Suprapubic skin (tissue), 4 donors: ENCODE results near the gene FIGN. TPM values are rescaled to one million over a fixed set of nuclear protein-coding genes. Genes with fewer than 3 reads are reported as not detected.

Experiments used
- DNase-seq, 2 donors: peaks; one replicate each; pipeline ENCODE4 v3.0.0-alpha.2; 2019; ENCODE audit warnings: low spot score in 2 of 2
- H3K27ac ChIP-seq: fragments of 200-600 bp; sonication (generic); one replicate; pipeline ENCODE4 v1.5.1; 2019
- H3K27me3 ChIP-seq: fragments of 200-600 bp; sonication (generic); one replicate; pipeline ENCODE4 v1.5.1; 2019
- H3K36me3 ChIP-seq: fragments of 200-600 bp; sonication (generic); one replicate; pipeline ENCODE4 v1.5.1; 2019
- H3K4me1 ChIP-seq: fragments of 200-600 bp; sonication (generic); one replicate; pipeline ENCODE4 v1.5.1; 2019
- H3K4me3 ChIP-seq: fragments of 200-600 bp; sonication (generic); one replicate; pipeline ENCODE4 v1.5.1; 2019; ENCODE audit warnings: mild to moderate bottlenecking
- H3K9me3 ChIP-seq: fragments of 200-600 bp; sonication (generic); one replicate; pipeline ENCODE4 v1.5.1; 2019
- CTCF ChIP-seq, 2 donors: fragments of 200-600 bp in 1 of 2; fragments of 450-650 bp in 1 of 2; sonication (generic) in 1 of 2; IDR thresholded peaks; one replicate each; pipeline ENCODE4 v1.5.1; 2016 to 2019; ENCODE audit warnings: antibody characterized with exemption in 2 of 2, mild to moderate bottlenecking in 1 of 2, moderate library complexity in 1 of 2
- EP300 ChIP-seq: sonication (generic); formaldehyde crosslinking; IDR thresholded peaks from one replicate; pipeline ENCODE4 v1.6.1; 2017; ENCODE audit warnings: antibody characterized with exemption
- POLR2A ChIP-seq, 2 donors: fragments of 450-650 bp; IDR thresholded peaks; one replicate each; pipeline ENCODE4 v1.6.1; 2017; ENCODE audit warnings: antibody characterized with exemption in 2 of 2, mild to moderate bottlenecking in 2 of 2, moderate library complexity in 2 of 2
- POLR2AphosphoS5 ChIP-seq, 3 donors: sonication (generic); formaldehyde crosslinking; IDR thresholded peaks; one replicate each; pipeline ENCODE4 v1.6.1; 2017; ENCODE audit warnings: antibody characterized with exemption in 3 of 3
- WGBS: methylation state at CpG from one replicate; pipeline ENCODE4 v1.1.5; 2018; 5-methylcytosine and 5-hydroxymethylcytosine counted together
- total RNA-seq, 4 donors: library from RNA; depleted of rRNA; stranded (reverse); fragments of >200 nt; gene quantifications; one replicate each; pipeline ENCODE4 v1.1.0, GENCODE V29; 2016

FIGN gene
- total RNA-seq, 4 donors from 2014 or later: 1.6 to 2.2 (median 1.9) TPM

- 5% methylated on average over 29 of the region's 54 CpGs for WGBS
- TF ChIP-seq CTCF (IDR thresholded peaks at IDR 0.05) (no peak), EP300 (no peak), POLR2A (IDR thresholded peaks at IDR 0.05) (no peak), POLR2AphosphoS5 (IDR thresholded peaks at IDR 0.05) (no peak)
- no peaks in the 10 kb centered on the region for H3K9me3 ChIP-seq
- peak overlapping the region; percentile 95 for H3K27ac ChIP-seq
- H3K27me3 ChIP-seq: peaks cover 24% of the 10 kb centered on the region
- peaks cover 7% of the 10 kb centered on the region for H3K4me1 ChIP-seq
- H3K36me3 ChIP-seq: no peaks in the 10 kb centered on the region
- peak overlapping the region; percentile 75 for H3K4me3 ChIP-seq
- DNase-seq: peak; percentile 63 to 82
These were observed 803 bp upstream of the FIGN start for GRCh38 chr2:163736433-163737189.

- peaks cover 24% of the 10 kb centered on the region for H3K27me3 ChIP-seq
- H3K9me3 ChIP-seq: no peaks in the 10 kb centered on the region
- peaks cover 7% of the 10 kb centered on the region for H3K4me1 ChIP-seq
- peak overlapping the region; percentile 95 for H3K27ac ChIP-seq
- no peak for TF ChIP-seq EP300
- no peaks in the 10 kb centered on the region for H3K36me3 ChIP-seq
- H3K4me3 ChIP-seq: peak overlapping the region; percentile 75
- DNase-seq: no peak
- 5% methylated on average over 16 of the region's 16 CpGs for WGBS
These were observed 725 bp downstream of the FIGN start for GRCh38 chr2:163734881-163735684.

- no peaks in the 10 kb centered on the region for H3K9me3 ChIP-seq
- peak overlapping the region; percentile 95 for H3K27ac ChIP-seq
- no peaks in the 10 kb centered on the region for H3K36me3 ChIP-seq
- H3K4me1 ChIP-seq: peaks cover 12% of the 10 kb centered on the region
- DNase-seq: no peak
- TF ChIP-seq POLR2AphosphoS5 (IDR thresholded peaks at IDR 0.05): no peak
- no peak for TF ChIP-seq POLR2A (IDR thresholded peaks at IDR 0.05)
- TF ChIP-seq CTCF (IDR thresholded peaks at IDR 0.05): no peak
- no peak for TF ChIP-seq EP300
- H3K4me3 ChIP-seq: peak overlapping the region; percentile 75
- WGBS: 66% methylated on average over 2 of the region's 2 CpGs
- peaks cover 24% of the 10 kb centered on the region for H3K27me3 ChIP-seq
These were observed 1.4 kb downstream of the FIGN start for GRCh38 chr2:163734401-163734800.

GRCh38 chr2:163733956-163734355, 1.9 kb downstream of the FIGN start:
- Histone ChIP-seq H3K27ac (peak overlapping the region; percentile 69), H3K27me3 (peaks cover 24% of the 10 kb centered on the region), H3K4me1 (peaks cover 12% of the 10 kb centered on the region), H3K9me3 (no peaks in the 10 kb centered on the region), H3K36me3 (no peaks in the 10 kb centered on the region), H3K4me3 (peak overlapping the region; percentile 75)
- TF ChIP-seq CTCF (IDR thresholded peaks at IDR 0.05) (no peak), POLR2A (IDR thresholded peaks at IDR 0.05) (no peak)
- 60% methylated on average over 5 of the region's 5 CpGs for WGBS
- DNase-seq: no peak

GRCh38 chr2:163733301-163733938, 2.4 kb downstream of the FIGN start:
- H3K36me3 ChIP-seq: no peaks in the 10 kb centered on the region
- no peak for DNase-seq
- TF ChIP-seq EP300 (no peak), CTCF (IDR thresholded peaks at IDR 0.05) (no peak), POLR2AphosphoS5 (IDR thresholded peaks at IDR 0.05) (no peak), POLR2A (IDR thresholded peaks at IDR 0.05) (no peak)
- WGBS: 61% methylated on average over 15 of the region's 15 CpGs
- peak overlapping the region; percentile 69 for H3K27ac ChIP-seq
- peak overlapping the region; percentile 75 for H3K4me3 ChIP-seq
- H3K27me3 ChIP-seq: peaks cover 24% of the 10 kb centered on the region
- H3K4me1 ChIP-seq: peaks cover 12% of the 10 kb centered on the region
- no peaks in the 10 kb centered on the region for H3K9me3 ChIP-seq
